ENCODE measurements around the gene GPR42. TPM values are rescaled to one million over a fixed set of nuclear protein-coding genes. Genes with fewer than 3 reads are reported as not detected.

GPR42 gene
- total and polyA plus RNA-seq, 12 donors, result not detected

DNA sequence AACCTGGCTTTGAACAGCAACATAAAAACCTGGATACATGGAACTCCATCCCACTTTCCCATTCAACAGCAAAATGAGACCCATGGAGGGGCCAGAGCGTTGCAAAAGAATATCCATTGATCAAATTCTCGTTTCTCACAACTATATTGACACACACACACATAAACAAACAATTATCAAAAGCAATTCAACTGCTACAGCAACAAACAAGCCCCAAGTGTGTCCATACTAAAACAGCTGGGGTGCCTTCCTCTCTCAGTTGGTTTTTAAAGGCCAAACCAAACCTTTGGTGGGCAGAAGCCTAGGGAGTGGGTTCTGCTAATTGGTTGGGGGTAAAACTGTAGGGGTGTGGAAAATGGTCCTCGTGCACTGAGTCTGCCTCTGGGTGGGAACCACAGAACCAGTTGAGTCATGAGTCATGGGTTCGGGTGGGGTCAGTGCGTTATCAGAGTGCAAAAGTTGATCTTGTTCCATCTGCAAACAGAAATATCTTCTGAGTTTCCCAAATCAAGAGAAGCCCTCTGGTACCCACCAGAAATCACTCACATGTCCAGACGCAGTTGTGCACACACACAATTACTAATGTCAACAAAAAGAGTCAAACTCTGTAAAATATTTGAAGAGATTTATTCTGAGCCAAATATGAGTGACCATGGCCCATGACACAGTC is 18.5 kb downstream of the GPR42 start:
- TF ChIP-seq, protein P1, sequence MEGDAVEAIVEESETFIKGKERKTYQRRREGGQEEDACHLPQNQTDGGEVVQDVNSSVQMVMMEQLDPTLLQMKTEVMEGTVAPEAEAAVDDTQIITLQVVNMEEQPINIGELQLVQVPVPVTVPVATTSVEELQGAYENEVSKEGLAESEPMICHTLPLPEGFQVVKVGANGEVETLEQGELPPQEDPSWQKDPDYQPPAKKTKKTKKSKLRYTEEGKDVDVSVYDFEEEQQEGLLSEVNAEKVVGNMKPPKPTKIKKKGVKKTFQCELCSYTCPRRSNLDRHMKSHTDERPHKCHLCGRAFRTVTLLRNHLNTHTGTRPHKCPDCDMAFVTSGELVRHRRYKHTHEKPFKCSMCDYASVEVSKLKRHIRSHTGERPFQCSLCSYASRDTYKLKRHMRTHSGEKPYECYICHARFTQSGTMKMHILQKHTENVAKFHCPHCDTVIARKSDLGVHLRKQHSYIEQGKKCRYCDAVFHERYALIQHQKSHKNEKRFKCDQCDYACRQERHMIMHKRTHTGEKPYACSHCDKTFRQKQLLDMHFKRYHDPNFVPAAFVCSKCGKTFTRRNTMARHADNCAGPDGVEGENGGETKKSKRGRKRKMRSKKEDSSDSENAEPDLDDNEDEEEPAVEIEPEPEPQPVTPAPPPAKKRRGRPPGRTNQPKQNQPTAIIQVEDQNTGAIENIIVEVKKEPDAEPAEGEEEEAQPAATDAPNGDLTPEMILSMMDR (IDR thresholded peaks at IDR 0.05), result no peak
- no peak for TF ChIP-seq POLR2A (IDR thresholded peaks at IDR 0.05)
- intact Hi-C loops (cut with DNase I), result no loop called here
- no peak overlapping the region for H3K27ac ChIP-seq
- H3K4me1 ChIP-seq (replicated peaks in 1 of 2), result no peaks in the 10 kb centered on the region
- no peaks in the 10 kb centered on the region for H3K36me3 ChIP-seq (replicated peaks in 1 of 2)
- no peaks in the 10 kb centered on the region for H3K27me3 ChIP-seq
- 70 to 86% (median 77%) methylated on average over 6 of the region's 6 CpGs for WGBS, 4 donors
- no peak overlapping the region for H3K4me3 ChIP-seq
- H3K9me3 ChIP-seq (replicated peaks in 1 of 3), result peaks cover 0 to 6% (median 0%) of the 10 kb centered on the region in 3 donors
- peak in 2 of 7 donors; percentile 2 to 5 for DNase-seq

DNA sequence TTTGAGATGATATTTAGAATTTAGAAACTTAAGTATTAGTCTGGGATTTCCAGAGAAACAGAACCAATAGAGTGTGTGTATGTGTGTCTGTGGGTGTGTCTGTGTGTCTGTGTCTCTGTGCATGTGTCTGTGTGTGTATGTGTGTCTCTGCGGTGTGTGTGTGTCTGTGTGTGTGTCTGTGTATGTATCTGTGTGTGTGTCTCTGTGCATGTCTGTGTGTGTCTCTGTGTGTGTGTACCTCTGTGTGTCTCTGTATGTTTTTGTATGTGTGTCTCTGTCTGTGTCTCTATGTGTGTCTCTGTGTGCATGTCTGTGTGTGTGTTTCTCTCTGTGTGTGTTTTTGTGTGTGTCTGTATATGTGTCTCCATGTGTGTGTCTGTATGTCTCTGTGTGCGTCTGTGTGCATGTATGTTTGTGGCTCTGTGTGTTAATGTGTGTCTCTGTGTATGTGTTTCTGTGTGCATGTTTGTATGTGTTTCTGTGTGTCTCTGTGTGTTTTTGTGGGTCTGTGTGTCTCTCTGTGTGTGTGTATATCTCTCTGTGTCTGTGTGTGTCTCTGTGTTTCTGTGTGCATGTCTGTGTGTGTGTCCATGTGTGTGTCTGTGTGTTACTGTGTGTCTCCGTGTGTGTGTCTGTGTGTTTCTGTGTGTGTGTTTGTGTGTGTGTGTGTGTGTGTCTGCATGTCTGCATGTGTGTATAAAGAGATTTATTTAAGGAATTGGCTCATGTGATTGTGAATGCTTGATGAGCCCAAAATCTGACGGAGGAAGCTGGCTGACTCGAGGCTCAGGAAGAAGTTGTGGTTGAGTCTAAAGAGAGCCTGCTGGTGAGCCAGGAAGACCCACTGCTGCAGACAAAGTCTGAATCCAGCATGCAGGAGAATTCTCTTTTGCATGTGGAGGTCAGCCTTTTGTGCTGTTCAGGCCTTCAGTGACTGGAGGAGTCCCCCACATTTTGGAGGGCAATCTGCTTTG is 22.2 kb downstream of the GPR42 start:
- peak in 1 of 7 donors; percentile 21 for DNase-seq
- Histone ChIP-seq H3K9me3 (replicated peaks in 1 of 3) (no peaks in the 10 kb centered on the region), H3K27ac (no peak overlapping the region), H3K27me3 (no peaks in the 10 kb centered on the region), H3K36me3 (replicated peaks in 1 of 2) (no peaks in the 10 kb centered on the region), H3K4me3 (no peak overlapping the region), H3K4me1 (replicated peaks in 1 of 2) (peaks cover 0 to 11% of the 10 kb centered on the region in 2 donors)
- TF ChIP-seq, protein P1 (IDR thresholded peaks at IDR 0.05), result no peak
- WGBS, 4 donors, result 75 to 81% (median 78%) methylated on average over 5 of the region's 5 CpGs
- intact Hi-C loops (cut with DNase I), result no loop called here

DNA sequence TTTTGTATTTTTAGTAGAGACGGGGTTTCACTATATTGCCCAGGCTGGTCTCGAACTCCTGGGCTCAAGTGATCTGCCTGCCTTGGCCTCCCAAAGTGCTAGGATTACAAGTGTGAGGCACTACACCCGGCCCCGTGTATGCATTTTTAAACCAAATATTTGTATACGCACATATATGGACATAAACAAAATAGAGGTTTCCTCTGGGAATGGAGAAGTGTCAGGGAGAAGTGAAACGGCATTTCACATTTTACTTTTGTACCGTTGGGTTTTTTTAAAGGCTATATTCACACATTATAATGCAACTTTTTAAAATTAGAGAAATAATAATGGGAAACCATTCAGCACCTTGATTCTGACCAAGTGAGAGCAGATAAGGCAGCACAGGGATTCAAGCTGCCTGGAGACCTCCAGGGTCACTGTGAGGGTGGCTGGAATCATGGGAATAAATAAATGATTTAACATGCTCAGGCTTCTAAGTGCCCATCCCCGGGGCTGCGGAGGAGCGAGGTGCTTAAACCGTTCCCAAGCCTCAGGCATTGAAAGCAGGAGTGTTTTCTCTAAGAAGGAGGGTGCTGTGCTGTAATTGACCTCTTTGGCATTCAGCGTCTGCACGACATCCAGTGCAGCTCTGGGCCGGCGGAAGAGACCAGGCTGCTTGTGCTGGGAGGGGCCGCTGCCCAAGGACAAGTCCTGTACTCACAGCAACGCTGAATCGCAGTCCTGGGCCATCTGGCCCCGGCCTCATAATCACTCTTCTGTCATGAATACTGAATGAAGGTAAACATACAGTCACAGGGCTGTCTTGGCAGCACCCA is 24.7 kb downstream of the GPR42 start:
- H3K9me3 ChIP-seq (replicated peaks in 1 of 3), result no peaks in the 10 kb centered on the region
- H3K27me3 ChIP-seq, result no peaks in the 10 kb centered on the region
- DNase-seq, result peak; percentile 48 to 90 (median 77)
- intact Hi-C loops (cut with DNase I), result no loop called here
- peaks cover 0 to 11% of the 10 kb centered on the region in 2 donors for H3K4me1 ChIP-seq (replicated peaks in 1 of 2)
- H3K4me3 ChIP-seq, result no peak overlapping the region
- WGBS, 4 donors, result 35 to 40% (median 36%) methylated on average over 18 to 19 of the region's 19 CpGs
- peak overlapping the region in 2 of 5 donors; percentile 31 to 42 for H3K27ac ChIP-seq
- TF ChIP-seq POLR2A (IDR thresholded peaks at IDR 0.05), result no peak
- TF ChIP-seq, protein P1 (IDR thresholded peaks at IDR 0.05), result no peak
- no peaks in the 10 kb centered on the region for H3K36me3 ChIP-seq (replicated peaks in 1 of 2)

Measured in adrenal gland (tissue), 12 donors.